GM10847 (cell line): ENCODE results near the gene GRIK4.

Experiments used
- POLR2A ChIP-seq: IDR thresholded peaks from 2 replicates; pipeline ENCODE4 v1.6.1; 2011; ENCODE audit not compliant: insufficient read length; ENCODE audit errors: extremely low read depth

GRIK4 gene

GRCh38 chr11:120635136-120635810 lies 123.7 kb downstream of the GRIK4 start:
- no peak for TF ChIP-seq POLR2A

GRCh38 chr11:120637131-120637530 lies 125.6 kb downstream of the GRIK4 start:
- TF ChIP-seq POLR2A: no peak

GRCh38 chr11:120642196-120642894 lies 130.8 kb downstream of the GRIK4 start:
- TF ChIP-seq POLR2A: no peak

DNA sequence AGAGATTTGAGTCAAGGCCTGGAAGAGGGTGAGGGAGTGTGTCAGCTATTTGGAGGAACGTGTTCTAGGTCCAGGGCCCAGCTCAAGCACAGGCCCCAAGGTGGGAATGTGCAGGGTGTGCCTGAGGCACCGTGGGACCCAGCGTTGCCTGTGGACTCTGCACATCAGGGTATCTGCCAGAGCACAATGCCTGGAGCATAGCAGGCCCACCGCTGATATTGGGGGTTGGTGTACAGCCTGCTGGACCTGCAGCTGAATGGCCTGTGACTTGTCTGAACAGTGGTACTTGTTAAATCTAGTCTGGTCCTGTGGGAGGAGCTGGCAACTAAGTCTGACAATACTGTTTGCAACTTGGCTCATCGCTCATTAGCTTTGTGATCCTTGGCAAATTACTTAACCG lies 131.7 kb downstream of the GRIK4 start:
- no peak for TF ChIP-seq POLR2A

DNA sequence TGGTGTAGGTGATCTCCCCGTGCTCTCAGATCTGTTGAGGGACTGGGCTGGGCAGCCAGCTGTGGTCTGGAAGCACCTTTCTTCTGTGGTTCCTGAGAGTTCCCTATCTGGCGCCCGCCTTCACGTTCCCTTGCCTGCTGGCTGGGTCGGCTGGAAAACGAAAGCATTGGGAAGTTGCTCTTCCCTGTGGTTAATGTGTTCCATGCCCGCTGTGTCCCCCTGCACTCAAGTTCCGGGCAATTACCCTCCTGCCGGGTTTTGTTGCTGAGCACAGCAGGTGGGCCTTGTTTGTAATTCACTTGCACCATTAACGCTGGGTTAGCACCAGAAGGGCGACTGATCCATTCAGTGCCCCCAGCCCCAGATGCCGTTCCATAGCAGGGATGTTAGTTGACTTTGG lies 134.1 kb downstream of the GRIK4 start:
- TF ChIP-seq POLR2A: no peak

- TF ChIP-seq POLR2A: no peak
These were observed 134.7 kb downstream of the GRIK4 start for GRCh38 chr11:120646206-120646605.

DNA sequence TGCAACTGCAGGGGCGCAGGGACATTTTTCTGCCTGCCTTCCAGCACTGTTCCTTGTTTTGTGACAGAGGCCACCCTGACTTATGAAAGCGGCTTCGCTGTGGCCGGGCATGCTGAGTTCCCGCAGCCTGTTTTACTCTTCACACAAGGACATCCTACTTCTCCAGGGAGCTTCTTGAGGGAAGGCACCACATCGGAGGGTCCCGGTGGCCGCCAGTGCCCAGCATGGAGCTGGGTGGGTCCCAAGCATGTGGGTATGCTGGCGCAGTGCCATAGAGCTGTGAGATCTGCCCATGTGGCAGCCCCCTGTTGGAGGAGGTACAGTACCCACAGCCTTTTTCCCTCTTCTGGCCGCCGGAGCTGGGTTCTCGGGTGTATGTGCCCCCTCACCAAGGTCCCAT lies 136.1 kb downstream of the GRIK4 start:
- TF ChIP-seq POLR2A: no peak

DNA sequence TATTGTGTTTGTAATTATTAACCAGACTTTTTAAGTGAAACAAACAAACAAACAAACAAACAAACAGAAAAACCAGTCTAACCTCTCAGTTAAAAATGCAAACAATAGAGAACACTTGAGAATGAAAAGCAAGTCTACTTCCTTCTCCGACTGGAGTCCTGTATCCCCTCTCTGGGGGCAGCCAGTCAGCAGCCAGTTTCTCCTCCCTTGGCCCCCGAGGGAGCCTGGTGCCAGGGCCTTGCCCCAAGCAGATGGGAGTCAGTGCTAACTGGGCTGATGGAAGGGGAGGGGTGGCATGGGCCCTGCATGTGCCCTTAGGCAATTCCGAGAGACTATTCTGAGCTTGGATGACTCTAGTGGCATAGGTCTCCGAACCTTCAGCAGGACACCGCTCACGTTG lies 137.2 kb downstream of the GRIK4 start:
- no peak for TF ChIP-seq POLR2A

- TF ChIP-seq POLR2A: no peak
These were observed 137.8 kb downstream of the GRIK4 start for GRCh38 chr11:120649316-120649715.

GRCh38 chr11:120651396-120651795 lies 139.8 kb downstream of the GRIK4 start:
- TF ChIP-seq POLR2A: no peak

DNA sequence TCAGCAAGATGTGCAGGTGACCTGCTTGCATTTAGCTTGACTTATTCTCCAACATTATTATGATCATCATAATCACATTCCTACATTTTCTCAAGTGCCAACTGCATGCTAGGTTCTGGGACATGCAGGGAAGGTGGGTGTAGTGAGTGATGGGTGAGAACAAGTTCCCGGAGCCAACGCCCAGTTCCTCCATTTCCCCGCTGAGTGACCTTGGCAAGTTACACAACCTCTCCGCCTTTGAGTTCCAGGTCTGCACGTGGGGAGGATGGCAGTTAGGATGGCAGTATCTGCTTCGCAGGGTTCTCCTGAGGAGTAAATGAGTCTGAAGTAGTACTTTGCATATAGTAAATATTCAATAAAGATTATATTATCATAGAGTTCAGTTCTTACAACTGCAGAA lies 140.3 kb downstream of the GRIK4 start:
- no peak for TF ChIP-seq POLR2A

DNA sequence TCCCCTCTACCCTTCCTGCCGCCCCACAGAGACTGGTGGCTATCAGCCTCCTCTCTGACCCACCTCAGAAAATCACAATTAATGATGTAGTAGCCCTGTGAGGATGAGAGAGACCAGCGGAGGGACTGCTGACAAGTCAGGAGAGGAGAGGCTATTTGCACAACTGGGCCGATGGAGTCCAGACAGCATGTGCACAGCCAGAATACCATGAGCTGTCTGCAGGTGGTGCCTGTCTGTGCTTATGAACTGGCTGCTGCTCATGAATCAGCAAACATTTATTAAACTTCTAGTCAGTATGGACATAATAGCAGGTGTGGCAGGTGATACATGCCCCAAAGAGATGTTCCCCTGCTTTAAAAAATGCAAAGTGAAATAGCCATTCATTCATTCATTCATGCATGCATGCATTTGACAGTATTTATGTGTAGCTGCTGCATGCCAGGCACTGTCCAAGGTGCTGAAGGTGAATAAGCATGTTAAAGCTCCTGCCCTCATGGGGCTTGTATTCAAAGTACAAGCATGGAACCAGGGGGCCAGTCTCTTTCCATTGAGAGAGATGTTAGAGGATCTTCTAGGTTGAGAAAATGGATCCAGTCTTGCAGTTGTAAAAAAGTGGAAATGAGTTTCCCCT lies 141.3 kb downstream of the GRIK4 start:
- no peak for TF ChIP-seq POLR2A

GRCh38 chr11:120655589-120655988 lies 144.0 kb downstream of the GRIK4 start:
- no peak for TF ChIP-seq POLR2A

DNA sequence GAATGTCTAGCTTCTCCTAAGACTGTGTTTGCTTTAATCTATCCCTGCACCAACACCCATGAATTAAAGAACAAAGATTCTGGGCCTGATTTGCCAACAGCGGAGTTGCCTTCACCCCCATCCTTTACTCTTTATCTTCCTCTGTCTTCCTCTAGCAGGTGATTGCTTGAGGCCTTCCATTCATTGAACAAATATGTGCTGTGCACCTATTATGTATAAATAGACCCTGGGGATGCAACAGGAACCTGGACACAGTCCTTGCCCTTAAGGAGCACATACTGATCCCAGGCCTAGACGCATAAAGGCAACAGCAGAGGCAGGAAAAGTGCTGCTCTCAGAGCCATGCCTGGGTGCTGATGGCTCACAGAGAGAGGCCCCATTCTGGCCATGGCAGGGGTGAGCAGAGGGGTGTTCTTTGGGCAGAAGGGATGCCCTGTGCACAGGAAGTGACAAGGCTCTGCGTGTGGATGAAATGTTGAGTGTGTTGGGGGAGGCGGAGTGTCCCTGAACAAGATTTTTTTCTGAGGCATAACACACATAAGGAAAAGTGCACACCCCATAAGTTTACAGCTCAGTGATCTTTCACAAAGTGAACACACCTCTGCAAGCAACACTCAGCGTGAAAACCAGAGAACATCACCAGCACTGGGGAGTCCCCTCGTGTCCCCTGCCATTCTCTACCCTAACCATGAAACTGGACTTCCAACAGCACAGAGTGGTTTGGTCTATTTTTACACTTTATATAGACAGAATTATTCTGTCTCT lies 145.9 kb downstream of the GRIK4 start:
- TF ChIP-seq POLR2A: no peak

GRCh38 chr11:120658071-120658423 lies 146.5 kb downstream of the GRIK4 start:
- no peak for TF ChIP-seq POLR2A

DNA sequence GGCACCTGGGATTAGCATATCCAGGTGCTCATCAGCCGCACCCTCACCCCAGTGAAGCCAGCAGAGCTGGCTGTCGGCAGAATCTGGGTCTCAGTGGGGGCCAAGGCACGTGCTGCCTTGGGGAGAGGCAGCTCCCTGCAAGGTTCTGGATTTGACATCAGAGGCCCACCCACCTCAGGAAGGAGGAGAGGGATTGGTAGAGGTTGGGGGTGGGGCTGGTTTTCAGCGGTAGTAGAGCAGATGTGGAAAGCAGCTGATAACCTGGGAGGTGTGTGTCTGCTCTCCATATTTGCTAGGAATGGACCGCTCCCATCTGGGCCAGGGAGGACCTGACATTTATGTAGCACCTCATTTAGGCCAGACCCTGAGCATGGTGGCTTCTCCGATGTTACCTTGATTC lies 147.5 kb downstream of the GRIK4 start:
- no peak for TF ChIP-seq POLR2A
